Dedifferentiated amniotic fluid mesenchymal stem cell (primary cell): ENCODE data around the gene MPV17L2.
A peak's percentile ranks its signal among the peaks of the same experiment; 100 is the strongest.

Source experiments
- DNase-seq: peaks from one replicate; pipeline ENCODE4 v3.0.0-alpha.2; 2016; ENCODE audit errors: extremely low spot score

MPV17L2 gene

GRCh38 chr19:18192673-18193387, at the start of gene MPV17L2:
Gene MPV17L2 (plus strand): TSS chr19:18193218. CDS start chr19:18193282, 64 bp downstream.
- DNase-seq: peak; percentile 100

DNA sequence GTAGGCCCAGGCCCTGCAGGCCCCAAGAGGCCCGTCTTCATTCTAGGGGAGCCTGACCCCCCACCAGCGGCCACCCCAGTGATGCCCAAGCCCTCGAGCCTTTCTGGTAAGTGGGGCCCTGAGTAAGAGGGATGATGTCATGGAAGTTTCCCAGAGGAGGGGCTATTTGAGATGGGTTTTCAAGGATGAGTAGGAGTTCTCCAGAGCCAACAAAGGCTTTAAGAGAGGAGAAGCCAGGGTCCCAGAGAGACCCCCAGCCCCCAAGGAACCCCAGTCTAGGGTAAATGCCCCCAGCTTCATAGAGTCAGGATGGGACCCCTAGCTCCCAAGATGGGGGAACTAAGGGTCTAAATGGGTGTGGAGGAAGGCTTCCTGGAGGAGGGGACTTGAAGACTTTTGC, 49.1 kb upstream of the MPV17L2 start:
- no peak for DNase-seq

DNA sequence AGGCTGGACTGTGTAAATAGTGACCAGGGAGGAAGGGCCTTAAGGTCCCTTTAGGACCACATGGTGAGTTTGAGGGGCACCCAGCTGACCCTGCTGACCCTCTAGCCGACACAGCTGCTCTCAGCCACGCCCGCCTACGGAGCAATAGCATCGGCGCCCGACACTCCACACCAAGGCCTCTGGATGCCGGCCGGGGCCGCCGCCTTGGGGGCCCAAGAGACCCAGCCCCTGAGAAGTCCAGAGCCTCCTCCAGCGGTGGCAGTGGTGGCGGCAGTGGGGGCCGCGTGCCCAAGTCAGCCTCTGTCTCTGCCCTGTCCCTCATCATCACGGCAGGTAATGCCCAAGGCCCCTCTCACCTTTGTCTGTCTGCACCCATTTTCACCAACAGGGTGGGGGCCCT, 48.7 kb upstream of the MPV17L2 start:
- no peak for DNase-seq

DNA sequence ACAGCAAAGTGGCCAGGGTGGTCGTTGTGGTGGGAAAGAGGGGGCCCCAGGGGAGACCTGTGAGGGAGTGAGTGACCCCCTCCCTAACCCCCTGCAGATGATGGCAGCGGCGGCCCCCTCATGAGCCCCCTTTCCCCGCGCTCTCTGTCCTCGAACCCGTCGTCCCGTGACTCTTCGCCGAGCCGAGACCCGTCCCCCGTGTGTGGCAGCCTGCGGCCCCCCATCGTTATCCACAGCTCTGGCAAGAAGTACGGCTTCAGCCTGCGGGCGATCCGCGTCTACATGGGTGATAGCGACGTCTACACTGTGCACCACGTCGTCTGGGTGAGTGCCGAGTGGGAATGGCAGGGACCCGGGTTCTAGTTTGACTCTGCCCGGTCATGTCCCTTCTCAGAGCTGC, 48.1 kb upstream of the MPV17L2 start:
- DNase-seq: no peak

DNA sequence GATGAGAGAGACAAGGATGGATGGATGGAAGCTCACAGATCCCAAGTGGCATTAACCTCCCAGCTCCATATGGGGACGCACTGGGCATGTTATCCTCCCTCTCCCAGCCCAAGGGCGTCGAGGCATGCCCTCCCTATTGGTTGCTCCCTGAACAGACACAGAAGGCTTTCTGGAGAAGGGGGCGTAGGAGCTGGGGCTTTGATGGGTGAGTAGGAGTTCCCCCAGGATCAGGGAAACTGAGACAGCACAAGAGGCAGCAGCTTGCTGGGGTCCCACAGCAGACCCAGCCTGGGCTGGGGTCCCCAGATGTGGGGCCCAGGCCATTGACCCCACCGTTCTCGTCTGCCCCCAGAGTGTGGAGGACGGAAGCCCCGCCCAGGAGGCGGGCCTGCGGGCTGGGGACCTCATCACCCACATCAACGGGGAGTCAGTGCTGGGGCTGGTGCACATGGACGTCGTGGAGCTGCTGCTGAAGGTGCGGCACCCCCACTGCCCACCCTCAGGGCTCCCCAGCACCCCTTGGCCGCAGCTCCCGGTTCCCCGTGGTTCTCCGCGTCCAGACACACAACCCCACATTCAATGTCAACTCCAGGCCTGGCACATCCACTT, 47.5 kb upstream of the MPV17L2 start:
- no peak for DNase-seq

DNA sequence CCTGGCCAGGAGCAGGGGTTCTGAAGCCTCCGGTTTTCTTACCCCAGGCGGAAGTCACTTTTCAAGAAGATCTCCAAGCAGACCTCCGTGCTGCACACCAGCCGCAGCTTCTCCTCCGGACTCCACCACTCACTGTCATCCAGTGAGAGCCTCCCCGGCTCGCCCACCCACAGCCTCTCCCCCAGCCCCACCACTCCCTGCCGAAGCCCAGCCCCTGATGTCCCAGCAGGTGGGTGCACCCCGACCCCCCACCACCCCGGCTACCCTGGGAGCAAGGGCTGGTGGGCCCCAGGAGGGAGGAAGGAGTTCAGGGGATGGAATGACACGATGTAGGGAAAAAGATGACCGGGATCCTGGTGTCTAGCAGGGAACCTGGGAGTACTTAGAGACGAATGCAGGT, 45.6 kb upstream of the MPV17L2 start:
- DNase-seq: no peak

- no peak for DNase-seq
Measured at GRCh38 chr19:18149596-18149975, 43.4 kb upstream of the MPV17L2 start.

GRCh38 chr19:18150776-18151624, 42.0 kb upstream of the MPV17L2 start:
- DNase-seq: no peak

GRCh38 chr19:18152442-18152816, 40.6 kb upstream of the MPV17L2 start:
- peak; percentile 94 for DNase-seq

DNA sequence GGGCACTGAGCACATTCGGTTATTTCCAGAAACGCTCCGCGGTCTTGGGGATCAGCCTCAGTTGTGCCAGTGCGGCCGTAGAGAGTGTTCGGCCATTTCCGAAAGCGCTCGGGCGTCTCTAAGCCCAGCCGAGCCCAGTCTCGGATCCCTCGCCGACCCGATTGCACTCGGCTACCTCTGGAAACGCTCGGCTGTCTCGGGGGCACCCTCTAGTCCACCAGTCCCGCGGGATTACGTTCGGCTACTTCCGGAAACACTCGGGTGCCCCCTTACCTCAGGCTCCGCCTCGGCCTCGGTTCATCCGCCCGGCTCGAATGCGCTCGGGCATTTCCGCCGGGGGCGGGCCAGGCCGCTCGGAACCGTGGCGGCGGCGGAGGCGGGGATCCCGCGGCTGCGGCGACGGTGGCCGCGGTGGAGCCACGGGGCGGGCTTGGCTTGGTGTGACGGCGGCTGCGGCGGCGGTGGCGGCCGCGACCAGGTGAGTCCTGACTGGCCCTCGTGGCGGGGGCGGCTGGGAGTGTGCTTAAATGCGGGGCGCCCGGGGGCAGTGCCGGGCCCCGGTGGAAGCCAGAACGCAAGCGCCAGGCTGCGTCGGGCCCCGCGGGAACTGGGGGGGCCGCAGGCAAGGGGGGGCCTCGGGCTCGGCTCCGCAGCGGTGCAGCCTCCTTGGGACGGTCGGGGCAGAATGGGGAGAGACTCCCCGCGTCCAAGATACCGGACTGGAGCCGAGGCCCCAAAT, 40.0 kb upstream of the MPV17L2 start, which contains the start of gene PIK3R2:
PIK3R2 (plus strand) TSS at position 347 of the 739 bp plus-strand sequence. CDS start 2,717 bp downstream, outside the sequence.
- peak; percentile 99 for DNase-seq

GRCh38 chr19:18153556-18154134, 39.4 kb upstream of the MPV17L2 start:
- DNase-seq: no peak

- no peak for DNase-seq
Measured at GRCh38 chr19:18155095-18156087, 37.6 kb upstream of the MPV17L2 start.

DNA sequence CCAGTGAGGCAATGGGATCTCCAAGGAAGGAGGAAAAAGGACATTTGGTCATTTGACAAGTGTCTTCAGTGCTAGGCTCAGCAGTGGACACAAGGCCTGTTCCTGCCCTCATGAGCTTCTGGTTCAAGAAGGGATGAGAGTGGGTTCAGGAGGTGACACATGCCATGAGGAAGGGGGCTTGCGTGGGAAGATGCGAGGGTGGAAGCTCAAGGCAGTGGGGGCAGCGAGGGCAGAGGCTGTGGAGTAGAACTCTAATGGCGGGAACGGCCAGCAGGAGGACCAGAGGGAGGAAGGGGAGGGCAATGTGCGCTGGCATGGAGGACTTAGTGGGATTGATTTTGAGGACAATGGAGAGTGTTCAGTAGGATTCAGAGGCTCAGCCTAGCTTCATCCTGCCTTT, 36.8 kb upstream of the MPV17L2 start:
- DNase-seq: no peak

- DNase-seq: peak; percentile 56
Measured at GRCh38 chr19:18156841-18157464, 36.1 kb upstream of the MPV17L2 start.

DNA sequence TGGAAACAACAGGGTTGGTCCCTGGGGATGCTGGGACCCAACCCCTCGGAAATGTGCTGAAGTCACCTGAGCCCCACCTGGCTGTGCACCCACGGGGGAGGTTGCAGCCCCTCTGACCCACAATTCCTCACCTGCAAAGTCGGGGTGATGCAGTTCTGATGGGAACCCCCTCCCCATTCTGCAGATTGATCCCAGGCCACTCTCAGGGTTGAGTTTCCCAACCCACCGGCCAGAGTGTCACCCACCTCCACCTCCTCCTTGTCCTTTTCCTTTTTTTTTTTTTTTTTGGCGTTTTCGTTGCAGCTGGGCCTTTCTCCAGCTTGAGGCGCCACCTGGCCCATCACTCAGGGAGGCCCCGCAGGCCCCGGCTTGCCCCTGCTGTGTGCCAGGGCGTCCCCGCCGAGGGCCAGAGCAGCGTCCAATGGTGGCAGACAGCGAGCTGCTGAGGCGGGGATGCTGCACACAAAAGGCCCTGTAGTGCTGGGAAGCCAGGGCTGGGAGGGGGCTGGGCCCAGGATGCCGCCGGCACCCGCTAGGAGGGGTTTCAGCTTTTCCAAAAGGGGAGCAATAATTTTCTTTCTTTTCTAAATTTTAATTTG, 35.5 kb upstream of the MPV17L2 start:
- no peak for DNase-seq

- DNase-seq: no peak
Measured at GRCh38 chr19:18158467-18158866, 34.6 kb upstream of the MPV17L2 start.

DNA sequence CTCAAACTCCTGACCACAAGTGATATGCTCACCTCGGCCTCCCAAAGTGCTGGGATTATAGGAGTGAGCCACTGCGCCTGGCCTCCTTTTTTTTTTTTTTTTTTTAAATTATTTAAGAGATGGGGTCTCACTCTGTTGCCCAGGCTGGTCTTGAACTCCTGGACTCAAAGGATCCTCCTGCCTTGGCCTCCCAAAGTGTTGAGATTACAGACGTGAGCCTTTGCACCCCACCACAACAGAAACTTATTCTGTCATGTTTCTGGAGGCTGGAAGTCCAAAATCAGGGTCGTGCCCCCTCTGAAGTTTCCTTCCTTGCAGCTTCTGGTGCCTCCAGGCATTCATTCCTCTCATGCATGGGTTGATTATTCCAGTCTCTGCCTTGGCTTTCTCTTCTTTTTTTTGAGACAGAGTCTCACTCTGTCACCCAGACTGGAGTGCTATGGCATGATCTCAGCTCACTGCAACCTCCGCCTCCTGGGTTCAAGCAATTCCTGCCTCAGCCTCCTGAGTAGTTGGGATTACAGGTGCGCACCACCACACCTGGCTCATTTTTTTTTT, 33.9 kb upstream of the MPV17L2 start:
- peak; percentile 25 for DNase-seq

- no peak for DNase-seq
Measured at GRCh38 chr19:18159810-18160209, 33.2 kb upstream of the MPV17L2 start.

- DNase-seq: no peak
Measured at GRCh38 chr19:18160493-18160970, 32.5 kb upstream of the MPV17L2 start.
